Loucy (cell line): ENCODE measurements around the gene ZSWIM6.

Experiments
- H2AFZ ChIP-seq: fragments of 200-600 bp; sonication (generic); 2 replicates; pipeline ENCODE4 v1.6.0; 2016; ENCODE audit warnings: antibody characterized with exemption, mild to moderate bottlenecking, low read length, moderate library complexity
- H3F3A ChIP-seq: fragments of 200-600 bp; 2 replicates; pipeline ENCODE4 v1.6.0; 2016; ENCODE audit warnings: antibody characterized with exemption, low read depth, mild to moderate bottlenecking
- H3K27me3 ChIP-seq: fragments of 200-600 bp; sonication (generic); 2 replicates; pipeline ENCODE4 v1.6.1; 2014; ENCODE audit warnings: low read length, mild to moderate bottlenecking; ENCODE audit not compliant: insufficient read depth, poor library complexity, severe bottlenecking
- H3K36me3 ChIP-seq: fragments of 200-600 bp; sonication (generic); 2 replicates; pipeline ENCODE4 v1.6.1; 2016; ENCODE audit warnings: low read length; ENCODE audit not compliant: insufficient read depth
- H3K4me1 ChIP-seq: fragments of 200-600 bp; sonication (generic); 2 replicates; pipeline ENCODE4 v1.5.1; 2014; ENCODE audit warnings: low read length, mild to moderate bottlenecking; ENCODE audit not compliant: insufficient read depth, poor library complexity, severe bottlenecking
- H3K4me2 ChIP-seq: fragments of 200-600 bp; sonication (generic); 2 replicates; pipeline ENCODE4 v1.6.0; 2014; ENCODE audit warnings: antibody characterized with exemption, low read length, low read depth, mild to moderate bottlenecking; ENCODE audit not compliant: poor library complexity, severe bottlenecking
- H3K4me3 ChIP-seq: fragments of 200-600 bp; sonication (generic); 2 replicates; pipeline ENCODE4 v1.5.1; 2014; ENCODE audit warnings: low read length, mild to moderate bottlenecking, mixed read lengths; ENCODE audit not compliant: poor library complexity, severe bottlenecking
- H3K79me2 ChIP-seq: fragments of 200-600 bp; sonication (generic); 2 replicates; pipeline ENCODE4 v1.6.1; 2014; ENCODE audit warnings: low read length; ENCODE audit not compliant: insufficient read depth
- H3K9ac ChIP-seq: fragments of 200-600 bp; sonication (generic); 2 replicates; pipeline ENCODE4 v1.6.0; 2014; ENCODE audit warnings: mild to moderate bottlenecking, low read depth, low read length, moderate library complexity; ENCODE audit not compliant: poor library complexity, severe bottlenecking
- H3K9me2 ChIP-seq: fragments of 200-600 bp; sonication (generic); replicated peaks from 2 replicates; pipeline ENCODE4 v1.6.1; 2016; ENCODE audit warnings: low read depth, low read length, mixed read lengths
- H3K9me3 ChIP-seq: fragments of 200-600 bp; sonication (generic); 2 replicates; pipeline ENCODE4 v1.6.1; 2014; ENCODE audit warnings: mild to moderate bottlenecking, antibody characterized with exemption, low read length, low read depth; ENCODE audit not compliant: insufficient read depth
- H4K20me1 ChIP-seq: fragments of 200-600 bp; sonication (generic); 2 replicates; pipeline ENCODE4 v1.6.0; 2014; ENCODE audit warnings: antibody characterized with exemption, low read length, mild to moderate bottlenecking; ENCODE audit not compliant: insufficient read depth, poor library complexity, severe bottlenecking
- EZH2phosphoT487 ChIP-seq: fragments of 200-600 bp; IDR thresholded peaks from 2 replicates; pipeline ENCODE4 v1.6.1; 2018; ENCODE audit warnings: antibody characterized with exemption, mild to moderate bottlenecking, moderate library complexity, borderline replicate concordance
- TF ChIP-seq, protein P1 (sequence below): fragments of 200-600 bp; sonication (generic); conservative IDR thresholded peaks from 2 replicates; pipeline ENCODE4 v1.5.1; 2014; ENCODE audit warnings: mild to moderate bottlenecking, antibody characterized with exemption, low read length

The ZSWIM6 gene

GRCh38 chr5:61311056-61311610, 20.9 kb upstream of the ZSWIM6 start:
- Histone ChIP-seq H3F3A (no peaks in the 10 kb centered on the region), H3K4me3 (no peak overlapping the region), H2AFZ (no peak overlapping the region), H3K9ac (no peak overlapping the region), H4K20me1 (no peaks in the 10 kb centered on the region), H3K4me1 (peaks cover 10% of the 10 kb centered on the region), H3K36me3 (no peaks in the 10 kb centered on the region), H3K27me3 (no peaks in the 10 kb centered on the region), H3K9me2 (no peaks in the 10 kb centered on the region), H3K79me2 (no peaks in the 10 kb centered on the region), H3K4me2 (no peak overlapping the region), H3K9me3 (no peaks in the 10 kb centered on the region)
- TF ChIP-seq, protein P1, sequence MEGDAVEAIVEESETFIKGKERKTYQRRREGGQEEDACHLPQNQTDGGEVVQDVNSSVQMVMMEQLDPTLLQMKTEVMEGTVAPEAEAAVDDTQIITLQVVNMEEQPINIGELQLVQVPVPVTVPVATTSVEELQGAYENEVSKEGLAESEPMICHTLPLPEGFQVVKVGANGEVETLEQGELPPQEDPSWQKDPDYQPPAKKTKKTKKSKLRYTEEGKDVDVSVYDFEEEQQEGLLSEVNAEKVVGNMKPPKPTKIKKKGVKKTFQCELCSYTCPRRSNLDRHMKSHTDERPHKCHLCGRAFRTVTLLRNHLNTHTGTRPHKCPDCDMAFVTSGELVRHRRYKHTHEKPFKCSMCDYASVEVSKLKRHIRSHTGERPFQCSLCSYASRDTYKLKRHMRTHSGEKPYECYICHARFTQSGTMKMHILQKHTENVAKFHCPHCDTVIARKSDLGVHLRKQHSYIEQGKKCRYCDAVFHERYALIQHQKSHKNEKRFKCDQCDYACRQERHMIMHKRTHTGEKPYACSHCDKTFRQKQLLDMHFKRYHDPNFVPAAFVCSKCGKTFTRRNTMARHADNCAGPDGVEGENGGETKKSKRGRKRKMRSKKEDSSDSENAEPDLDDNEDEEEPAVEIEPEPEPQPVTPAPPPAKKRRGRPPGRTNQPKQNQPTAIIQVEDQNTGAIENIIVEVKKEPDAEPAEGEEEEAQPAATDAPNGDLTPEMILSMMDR = no peak
- TF ChIP-seq EZH2phosphoT487 = no peak

GRCh38 chr5:61311836-61312808, 19.9 kb upstream of the ZSWIM6 start:
- no peaks in the 10 kb centered on the region for H3K27me3 ChIP-seq
- no peak overlapping the region for H2AFZ ChIP-seq
- no peak overlapping the region for H3K4me2 ChIP-seq
- no peaks in the 10 kb centered on the region for H3F3A ChIP-seq
- no peaks in the 10 kb centered on the region for H3K36me3 ChIP-seq
- TF ChIP-seq EZH2phosphoT487 = no peak
- TF ChIP-seq, protein P1 = no peak
- no peaks in the 10 kb centered on the region for H3K79me2 ChIP-seq
- peaks cover 10% of the 10 kb centered on the region for H3K4me1 ChIP-seq
- H3K9me2 ChIP-seq = no peaks in the 10 kb centered on the region
- H3K4me3 ChIP-seq = no peak overlapping the region
- H3K9ac ChIP-seq = no peak overlapping the region
- H4K20me1 ChIP-seq = no peaks in the 10 kb centered on the region
- no peaks in the 10 kb centered on the region for H3K9me3 ChIP-seq

DNA sequence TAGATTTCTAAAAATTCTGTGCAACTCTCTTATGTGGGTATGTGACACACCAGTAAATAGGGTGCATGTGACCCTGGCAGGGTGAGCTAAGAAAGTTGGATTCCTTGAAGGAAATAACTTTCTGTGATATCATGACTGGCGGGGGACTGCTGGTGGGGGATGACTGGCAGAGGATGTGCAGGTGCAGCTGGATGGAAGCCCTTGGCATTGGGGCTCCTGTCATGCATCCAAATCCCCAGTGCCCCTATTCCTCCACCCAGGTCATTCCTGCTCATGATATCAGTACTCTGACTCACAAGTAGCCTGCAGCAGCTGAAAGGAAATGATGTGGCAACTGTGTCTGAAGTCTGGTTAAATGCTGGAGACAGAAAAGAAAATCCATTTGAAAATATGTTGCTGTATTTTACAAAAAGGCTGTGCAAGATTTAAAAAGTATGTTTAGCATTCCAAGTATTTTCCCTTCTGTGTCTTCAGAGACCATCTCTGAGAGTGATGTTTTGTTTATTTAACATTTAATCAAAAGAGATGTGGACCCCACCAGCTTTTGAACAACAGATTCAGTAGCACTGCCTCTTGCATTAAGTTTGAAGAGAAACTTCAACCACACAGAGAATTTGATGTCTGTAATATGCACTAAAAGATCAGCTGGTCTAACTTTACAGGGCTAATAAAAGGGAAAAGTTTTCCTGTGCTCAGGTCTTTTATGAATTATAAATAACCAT, 17.9 kb upstream of the ZSWIM6 start:
- Histone ChIP-seq H2AFZ (peak overlapping the region; percentile 36), H3K9ac (no peak overlapping the region)

More for the DNA sequence above, 17.9 kb upstream of the ZSWIM6 start:
- H3K4me3 ChIP-seq = no peak overlapping the region
- no peaks in the 10 kb centered on the region for H3F3A ChIP-seq
- H3K27me3 ChIP-seq = no peaks in the 10 kb centered on the region
- peaks cover 13% of the 10 kb centered on the region for H3K4me1 ChIP-seq
- H3K4me2 ChIP-seq = peak overlapping the region; percentile 44
- no peaks in the 10 kb centered on the region for H3K79me2 ChIP-seq
- no peak for TF ChIP-seq EZH2phosphoT487
- TF ChIP-seq, protein P1 = no peak
- no peaks in the 10 kb centered on the region for H3K9me3 ChIP-seq
- H3K9me2 ChIP-seq = no peaks in the 10 kb centered on the region
- H3K36me3 ChIP-seq = no peaks in the 10 kb centered on the region
- H4K20me1 ChIP-seq = no peaks in the 10 kb centered on the region
